NCI-H446 treated with DMSO at 0.1 percent for 48 hours (cell line): ENCODE results near the gene G6PC1.

Experiments used
- DNase-seq: peaks from one replicate; lab custom pipeline; 2025; lab: John Stamatoyannopoulos, UW

Gene G6PC1

DNA sequence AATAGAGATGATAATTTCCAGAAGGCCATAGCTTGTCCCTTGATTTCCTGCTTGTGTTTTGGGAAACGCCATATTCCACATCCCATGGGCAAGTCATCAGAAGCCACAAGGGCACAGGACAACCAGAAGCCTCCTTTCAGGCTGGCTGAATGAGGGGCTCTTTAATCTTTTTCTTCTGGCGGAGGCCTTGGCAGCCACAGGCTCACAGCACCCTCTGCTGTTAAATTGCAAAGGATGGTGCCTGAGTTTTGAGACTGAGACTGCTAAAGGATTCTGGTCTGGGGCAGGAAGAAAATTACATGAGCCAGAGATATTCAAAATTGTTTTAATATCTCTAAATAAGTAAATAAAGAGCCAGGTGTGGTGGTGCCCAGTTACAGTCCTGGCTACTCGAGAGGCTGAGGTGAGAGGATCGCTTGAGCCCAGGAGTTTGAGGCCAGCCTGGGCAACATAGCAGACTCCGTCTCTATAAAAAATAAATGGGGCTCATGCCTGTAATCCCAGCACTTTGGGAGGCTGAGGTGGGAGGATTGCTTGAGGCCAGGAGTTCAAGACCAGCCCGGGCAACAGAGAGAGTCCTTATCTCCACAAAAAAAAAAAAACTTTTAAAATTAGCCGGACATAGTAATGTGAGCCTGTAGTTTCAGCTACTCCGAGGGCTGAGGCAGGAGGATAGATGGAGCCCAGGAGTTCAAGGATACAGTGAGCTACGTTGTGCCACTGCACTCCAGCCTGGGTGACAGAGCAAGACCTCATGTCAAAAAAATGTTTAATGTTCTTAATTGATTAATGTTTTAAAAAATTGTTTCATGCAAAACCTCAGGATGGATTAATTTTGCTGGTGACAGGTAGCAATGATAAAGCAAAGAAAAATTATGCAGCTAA lies 37.4 kb downstream of the G6PC1 start:
- peak; percentile 29 for DNase-seq

DNA sequence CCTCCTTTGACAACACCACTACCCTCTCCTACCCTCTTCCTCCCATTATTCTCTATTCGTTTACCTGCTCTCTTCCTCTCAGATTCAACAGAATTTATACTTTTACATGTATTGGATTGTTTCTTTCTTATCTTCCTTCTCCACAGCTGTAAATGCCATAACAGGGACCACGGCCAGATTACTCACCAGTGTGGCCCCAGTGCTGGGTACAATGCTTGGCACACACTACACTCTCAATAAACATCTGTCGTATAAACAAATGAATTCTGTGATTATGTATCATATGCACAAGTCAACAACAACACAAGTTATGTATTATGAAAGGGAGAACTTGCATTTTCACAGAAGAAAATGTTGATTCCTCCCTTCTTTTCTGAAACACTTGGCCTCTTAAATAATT lies 43.6 kb downstream of the G6PC1 start:
- DNase-seq: no peak

DNA sequence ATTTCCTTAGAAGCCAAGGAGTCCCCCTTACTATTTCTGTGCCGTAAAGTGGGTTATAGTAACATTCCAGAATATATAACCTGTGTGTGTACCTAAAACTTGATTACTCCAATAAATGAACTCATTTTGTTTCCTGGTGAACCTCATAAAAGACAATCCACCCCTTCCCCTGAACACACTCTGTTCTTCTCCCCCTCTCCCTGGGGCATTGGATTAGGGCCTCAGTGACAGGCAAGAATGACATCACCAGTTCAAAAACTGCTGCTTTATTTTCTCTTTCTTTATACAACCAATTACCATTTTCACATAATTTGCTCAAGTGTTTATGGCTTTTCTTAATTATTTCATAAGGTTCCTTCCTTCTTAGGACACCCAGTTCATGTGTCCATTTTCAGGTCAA lies 46.2 kb downstream of the G6PC1 start:
- no peak for DNase-seq

DNA sequence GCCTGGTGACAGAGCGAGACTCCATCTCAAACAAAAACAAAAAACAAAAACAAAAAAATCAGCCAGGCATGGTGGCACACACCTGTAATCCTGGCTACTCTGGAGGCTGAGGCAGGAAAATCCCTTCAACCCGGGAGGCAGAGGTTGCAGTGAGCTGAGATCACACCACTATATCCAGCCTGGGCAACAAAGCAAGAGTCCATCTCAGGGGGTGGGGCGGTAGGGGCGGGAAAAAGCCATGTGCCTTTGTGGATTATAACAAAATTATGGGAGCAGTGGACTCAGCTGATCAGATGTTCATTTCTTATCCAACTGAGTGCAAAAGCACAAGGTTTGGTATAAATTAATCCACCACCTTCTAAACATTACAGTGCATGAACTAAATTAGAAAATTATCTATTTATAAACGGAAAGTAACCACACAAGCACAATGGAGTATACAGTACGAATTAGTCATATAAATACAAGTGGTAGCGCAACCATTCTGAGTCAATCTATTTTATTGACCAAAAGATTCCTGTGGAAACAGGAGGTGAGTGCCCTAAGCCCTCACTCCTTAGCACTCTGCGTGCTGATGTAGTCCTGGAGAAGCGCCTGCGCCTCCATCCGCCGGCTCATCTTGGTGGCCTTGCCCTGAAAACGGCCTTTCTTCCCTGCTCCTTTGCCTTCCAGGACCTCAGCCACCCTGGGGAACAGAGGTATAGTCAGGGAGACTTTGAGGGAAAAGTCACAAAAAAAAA lies 49.6 kb downstream of the G6PC1 start:
- DNase-seq: no peak
